ENCODE results near the gene DGKA. TPM values are rescaled to one million over a fixed set of nuclear protein-coding genes. Genes with fewer than 3 reads are reported as not detected.

DGKA gene
- 10 to 100 TPM; 28.9 to 40.4 TPM for total RNA-seq
- 40.3 TPM for polyA plus RNA-seq (ENCODE audit: insufficient read depth, low read depth, low replicate concordance)
- long read RNA-seq, donor 1: 0 reads
- long read RNA-seq, donor 2: 0 reads

GRCh38 chr12:55930771-55931316, at the start of gene DGKA:
TSS of gene DGKA (plus strand) at chr12:55931162. CDS start at chr12:55936504, 5,342 bp downstream.
- H3K9me3 ChIP-seq: no peaks in the 10 kb centered on the region
- peak within 1 kb of the TSS; percentile 46 to 66 for H3K27ac ChIP-seq
- no peak for DNase-seq
- H3K4me1 ChIP-seq: peaks cover 17% of the 10 kb centered on the region
- TF ChIP-seq CTCF (IDR thresholded peaks at IDR 0.05) (peak; percentile 28 to 52 (median 32)), POLR2A (IDR thresholded peaks at IDR 0.05) (no peak)
- intact Hi-C loops (cut with DNase I; ENCODE audit: low total_unique reads): loop anchor here (10.0 kb wide), 1 partner anchor 186 kb away; the partner anchor contains the start of gene GDF11
- H3K27me3 ChIP-seq: no peaks in the 10 kb centered on the region
- peak within 1 kb of the TSS; percentile 69 to 72 for H3K4me3 ChIP-seq
- no peaks in the 10 kb centered on the region for H3K36me3 ChIP-seq (ENCODE audit: low read depth, missing control alignments)
- 37 to 38% methylated on average over 3 of the region's 3 CpGs for WGBS, 2 donors

DNA sequence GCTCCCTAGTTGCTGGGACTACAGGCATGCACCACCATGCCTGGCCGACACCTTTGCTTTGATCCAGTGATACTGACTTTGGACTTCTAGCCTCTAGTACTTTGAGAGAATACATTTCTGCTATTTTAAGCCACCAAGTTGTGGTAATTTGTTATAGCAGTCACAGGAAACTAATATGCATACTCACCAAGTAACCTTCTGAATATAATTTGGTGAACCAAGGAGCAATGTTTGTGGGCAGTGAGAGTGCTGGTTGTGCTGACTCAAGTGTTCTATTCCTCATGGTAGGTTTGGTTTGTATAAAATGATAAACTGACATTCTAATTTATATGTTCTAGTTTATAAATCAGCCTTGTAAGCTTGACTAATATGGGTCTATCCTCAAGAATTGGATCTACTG, 45.8 kb upstream of the DGKA start:
- Histone ChIP-seq H3K9me3 (no peaks in the 10 kb centered on the region), H3K4me1 (no peaks in the 10 kb centered on the region), H3K36me3 (ENCODE audit: low read depth, missing control alignments) (no peaks in the 10 kb centered on the region), H3K27me3 (no peaks in the 10 kb centered on the region), H3K4me3 (no peak overlapping the region), H3K27ac (no peak overlapping the region)
- TF ChIP-seq CTCF (IDR thresholded peaks at IDR 0.05) (no peak), POLR2A (IDR thresholded peaks at IDR 0.05) (no peak)
- DNase-seq: no peak
- intact Hi-C loops (cut with DNase I; ENCODE audit: low total_unique reads): no loop called here
- 88 to 95% methylated on average over 1 of the region's 1 CpG for WGBS, 2 donors

- no peak overlapping the region for H3K27ac ChIP-seq
- H3K36me3 ChIP-seq (ENCODE audit: low read depth, missing control alignments): no peaks in the 10 kb centered on the region
- no peaks in the 10 kb centered on the region for H3K27me3 ChIP-seq
- H3K9me3 ChIP-seq: no peaks in the 10 kb centered on the region
- no peak for DNase-seq
- no peak for TF ChIP-seq CTCF (IDR thresholded peaks at IDR 0.05)
- no peak for TF ChIP-seq POLR2A (IDR thresholded peaks at IDR 0.05)
- H3K4me1 ChIP-seq: no peaks in the 10 kb centered on the region
- no peak overlapping the region for H3K4me3 ChIP-seq
- intact Hi-C loops (cut with DNase I; ENCODE audit: low total_unique reads): no loop called here
- 94 to 98% methylated on average over 4 of the region's 4 CpGs for WGBS, 2 donors
These were observed 39.7 kb upstream of the DGKA start for GRCh38 chr12:55891310-55891709.

- Histone ChIP-seq H3K27me3 (no peaks in the 10 kb centered on the region), H3K36me3 (ENCODE audit: low read depth, missing control alignments) (no peaks in the 10 kb centered on the region), H3K27ac (no peak overlapping the region), H3K9me3 (no peaks in the 10 kb centered on the region), H3K4me3 (no peak overlapping the region), H3K4me1 (no peaks in the 10 kb centered on the region)
- no peak for DNase-seq
- TF ChIP-seq CTCF (IDR thresholded peaks at IDR 0.05) (no peak), POLR2A (IDR thresholded peaks at IDR 0.05) (no peak)
- WGBS, 2 donors: 96% methylated on average over 1 of the region's 1 CpG
- intact Hi-C loops (cut with DNase I; ENCODE audit: low total_unique reads): no loop called here
These were observed 37.2 kb upstream of the DGKA start for GRCh38 chr12:55893723-55894122.

DNA sequence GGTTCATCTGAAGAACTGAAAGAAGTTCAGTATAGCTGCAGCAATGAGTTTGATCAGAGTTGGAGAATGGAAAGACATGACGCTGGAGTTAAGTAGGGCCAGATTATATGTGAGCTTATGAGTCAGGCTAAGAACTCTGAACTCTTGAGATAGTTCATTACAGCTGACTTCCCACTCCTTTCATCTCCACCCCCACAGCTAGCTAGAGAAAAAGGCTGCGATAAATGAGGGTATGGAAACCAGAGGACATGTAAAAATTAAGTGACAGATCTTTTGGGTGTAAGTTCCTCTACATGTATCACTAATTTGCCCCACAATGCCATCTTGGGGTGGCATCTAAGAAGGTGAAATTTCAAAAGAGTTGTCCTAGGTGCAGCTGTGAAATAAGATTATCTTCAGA, 31.9 kb upstream of the DGKA start:
- no peak for TF ChIP-seq POLR2A (IDR thresholded peaks at IDR 0.05)
- TF ChIP-seq CTCF (IDR thresholded peaks at IDR 0.05): no peak
- no peak for DNase-seq
- intact Hi-C loops (cut with DNase I; ENCODE audit: low total_unique reads): no loop called here
- Histone ChIP-seq H3K9me3 (no peaks in the 10 kb centered on the region), H3K27me3 (no peaks in the 10 kb centered on the region), H3K4me3 (no peak overlapping the region), H3K4me1 (peaks cover 11% of the 10 kb centered on the region), H3K36me3 (ENCODE audit: low read depth, missing control alignments) (no peaks in the 10 kb centered on the region), H3K27ac (peak overlapping the region in 1 of 2 donors; percentile 73)
- WGBS, 2 donors: 50 to 61% methylated on average over 2 of the region's 2 CpGs
